Stimulated activated CD8-positive, alpha-beta memory T cell treated with anti-CD3 and anti-CD28 coated beads, Interleukin-15, amount 100 ng/mL, for 24 hours (primary cell): ENCODE results near the gene MCRIP1.

Experiments
- DNase-seq: peaks from one replicate; pipeline ENCODE4 v3.0.0-alpha.2; 2020; ENCODE audit warnings: low read depth

The MCRIP1 gene

DNA sequence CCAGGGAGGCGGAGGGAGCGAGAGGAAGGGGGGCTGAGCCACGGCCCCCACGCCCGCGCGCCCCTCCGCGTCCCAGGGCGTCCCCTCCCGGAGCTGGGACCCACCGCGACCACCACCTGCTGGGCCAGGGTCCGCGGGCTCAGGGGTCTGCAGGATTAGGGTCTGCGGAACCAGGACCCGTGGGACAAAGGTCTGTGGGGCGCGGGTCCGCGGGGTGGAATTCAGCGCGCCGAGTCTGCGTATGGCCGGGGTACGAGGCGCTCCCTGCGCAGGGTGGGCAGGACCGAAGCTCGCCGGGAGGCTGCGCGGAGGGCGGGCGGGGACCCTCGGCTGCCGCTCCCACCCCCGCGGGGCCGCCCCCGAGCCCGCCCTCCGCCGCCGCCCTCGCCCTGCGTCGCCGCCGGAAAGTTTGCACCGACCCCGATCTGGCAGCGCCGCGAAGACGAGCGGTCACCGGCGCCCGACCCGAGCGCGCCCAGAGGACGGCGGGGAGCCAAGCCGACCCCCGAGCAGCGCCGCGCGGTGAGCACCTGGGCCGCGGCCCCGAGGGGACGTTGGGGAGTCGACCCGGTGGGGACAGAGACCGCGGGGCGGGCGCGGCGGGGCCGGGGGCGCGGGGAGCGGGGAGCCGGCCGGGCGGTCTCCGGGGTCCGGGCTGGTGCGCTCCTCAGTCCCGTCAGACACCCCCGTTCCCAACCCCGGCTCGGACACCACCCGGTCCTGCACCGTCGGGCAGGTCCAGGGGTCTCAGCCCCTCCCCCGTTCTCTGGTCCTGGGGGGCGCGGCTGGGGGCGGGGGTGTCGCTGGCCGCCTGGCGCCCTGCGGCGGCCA lies 29.1 kb downstream of the MCRIP1 start, which contains the start of gene GCGR:
Gene GCGR (plus strand): TSS at position 423 of the 831 bp plus-strand sequence. CDS start 4,869 bp downstream, outside the sequence.
- no peak for DNase-seq

GRCh38 chr17:81802856-81803643 lies 30.0 kb downstream of the MCRIP1 start:
- DNase-seq, result no peak

DNA sequence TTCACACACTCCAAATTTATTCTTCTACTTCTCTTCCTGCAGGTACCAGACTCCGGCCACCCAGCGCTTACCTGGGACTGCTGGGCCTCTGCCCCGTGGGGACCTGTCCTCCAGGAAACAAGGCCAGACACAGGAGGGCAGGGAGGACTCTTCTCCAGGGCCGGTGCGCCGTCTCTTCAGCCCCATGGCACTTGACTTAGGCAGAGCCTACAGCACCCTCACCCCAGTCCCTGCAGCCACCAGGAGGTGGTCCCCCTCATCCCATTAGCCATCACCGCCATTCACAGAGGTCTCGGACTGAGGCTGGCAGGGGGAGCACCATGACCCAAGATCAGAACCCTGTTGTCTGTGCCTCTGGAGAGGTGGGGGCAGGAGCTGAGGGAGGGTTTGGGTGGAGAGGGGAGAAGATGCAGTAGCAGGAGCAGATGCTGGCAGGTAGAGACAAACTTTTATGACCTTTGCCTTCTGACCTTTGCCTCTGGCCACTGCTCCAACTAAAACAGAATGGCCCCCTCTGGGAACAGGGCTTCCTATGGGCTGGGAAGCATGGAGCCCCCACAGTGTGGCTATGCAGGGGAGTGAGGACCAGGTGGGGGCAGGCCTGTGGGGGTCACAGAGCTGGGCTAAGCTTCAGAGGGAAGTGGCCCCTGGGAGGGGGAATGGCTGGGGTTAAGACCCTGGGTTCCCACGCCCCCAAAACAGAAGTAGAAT lies 30.9 kb downstream of the MCRIP1 start:
- DNase-seq, result no peak

GRCh38 chr17:81801327-81801726 lies 31.8 kb downstream of the MCRIP1 start:
- DNase-seq, result no peak

DNA sequence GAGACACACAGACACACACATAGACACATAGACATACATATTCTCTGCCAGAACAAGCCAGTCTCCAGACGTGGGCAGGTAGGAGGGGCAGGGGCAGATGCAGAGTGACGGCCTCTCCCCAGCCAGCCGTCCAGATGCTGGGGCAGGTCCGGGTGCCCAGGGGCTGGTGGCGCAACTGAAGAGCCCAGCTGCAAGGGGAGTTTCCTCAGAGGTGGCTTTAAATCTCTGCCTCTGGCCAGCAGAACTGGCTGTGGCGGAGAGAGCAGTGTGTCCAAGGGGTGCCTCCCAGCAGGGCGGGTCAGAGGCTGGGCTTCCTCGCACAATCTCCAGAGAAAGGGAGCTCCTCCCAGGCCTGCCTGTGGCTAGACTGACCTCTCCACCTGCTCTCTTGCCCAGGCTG lies 38.6 kb downstream of the MCRIP1 start:
- no peak for DNase-seq

- no peak for DNase-seq
Observed at GRCh38 chr17:81794074-81794476, 39.0 kb downstream of the MCRIP1 start.

DNA sequence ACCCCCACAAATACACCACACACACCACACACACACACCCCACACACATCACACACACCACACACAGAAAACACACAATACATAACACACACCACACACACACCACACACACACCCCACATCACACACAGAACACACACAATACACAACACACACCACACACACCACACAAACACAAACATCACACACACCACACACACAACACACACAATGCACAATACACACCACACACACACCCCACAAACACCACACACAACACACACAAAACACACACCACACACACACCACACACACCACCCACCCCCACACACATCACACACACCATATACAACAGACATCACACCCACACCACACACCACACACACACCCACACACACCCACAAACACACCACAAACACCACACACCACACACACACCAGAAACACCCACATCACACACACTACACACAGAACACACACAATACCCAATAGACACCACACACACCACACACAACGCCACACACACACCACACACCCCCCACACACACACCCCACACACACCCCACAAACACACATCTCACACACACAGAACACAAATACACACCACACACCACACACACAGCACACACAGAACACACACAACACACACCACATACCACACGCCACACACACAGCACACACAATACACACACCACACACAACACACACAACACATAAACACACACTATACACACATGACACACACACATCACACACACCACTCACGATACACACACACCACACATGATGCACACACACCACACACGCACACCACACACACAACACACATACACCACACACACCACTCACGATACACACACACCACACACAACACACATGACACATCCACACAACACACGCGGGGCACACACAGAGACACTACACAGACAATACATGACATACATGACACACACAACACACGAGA lies 40.1 kb downstream of the MCRIP1 start:
- no peak for DNase-seq
